Measurements from ENCODE around the gene EPN1. TPM values are rescaled to one million over a fixed set of nuclear protein-coding genes. Genes with fewer than 3 reads are reported as not detected.
A peak's percentile ranks its signal among the peaks of the same experiment; 100 is the strongest.

EPN1 gene
- total RNA-seq, 2 donors from 2014 or later = 40.7 to 63.9 TPM

DNA sequence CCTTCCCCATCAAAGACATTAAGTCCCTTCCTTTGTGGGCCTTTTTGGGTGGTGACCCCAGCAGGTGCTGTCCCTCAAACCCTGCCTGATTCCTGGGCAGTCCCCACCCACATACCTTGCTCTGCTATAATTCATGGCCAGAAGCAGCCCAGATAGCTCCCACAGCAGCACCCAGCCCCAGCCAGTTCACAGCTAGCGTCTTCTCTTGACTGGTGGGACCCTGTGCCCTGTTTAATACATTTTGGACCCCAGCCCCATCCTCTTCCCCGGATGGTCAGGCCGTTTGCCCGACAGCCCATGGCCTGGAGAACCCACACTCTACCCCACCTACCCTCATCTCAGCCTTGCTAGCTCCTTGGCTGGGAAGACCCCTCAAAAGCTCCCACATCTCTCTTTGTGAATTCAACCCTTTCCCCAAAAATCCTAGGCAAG, 24.9 kb upstream of the EPN1 start:
- Mint-ChIP-seq H3K36me3 (no peaks in the 10 kb centered on the region), H3K4me3 (peak overlapping the region; percentile 30), H3K9me3 (no peaks in the 10 kb centered on the region), H3K27ac (peak overlapping the region in 1 of 2 donors; percentile 58), H3K27me3 (peaks cover 0 to 3% of the 10 kb centered on the region in 2 donors), H3K4me1 (ENCODE audit: low read depth in 2 of 2) (peaks cover 15 to 24% of the 10 kb centered on the region in 2 donors)
- ATAC-seq = no peak
- DNase-seq (ENCODE audit: low spot score) = no peak

DNA sequence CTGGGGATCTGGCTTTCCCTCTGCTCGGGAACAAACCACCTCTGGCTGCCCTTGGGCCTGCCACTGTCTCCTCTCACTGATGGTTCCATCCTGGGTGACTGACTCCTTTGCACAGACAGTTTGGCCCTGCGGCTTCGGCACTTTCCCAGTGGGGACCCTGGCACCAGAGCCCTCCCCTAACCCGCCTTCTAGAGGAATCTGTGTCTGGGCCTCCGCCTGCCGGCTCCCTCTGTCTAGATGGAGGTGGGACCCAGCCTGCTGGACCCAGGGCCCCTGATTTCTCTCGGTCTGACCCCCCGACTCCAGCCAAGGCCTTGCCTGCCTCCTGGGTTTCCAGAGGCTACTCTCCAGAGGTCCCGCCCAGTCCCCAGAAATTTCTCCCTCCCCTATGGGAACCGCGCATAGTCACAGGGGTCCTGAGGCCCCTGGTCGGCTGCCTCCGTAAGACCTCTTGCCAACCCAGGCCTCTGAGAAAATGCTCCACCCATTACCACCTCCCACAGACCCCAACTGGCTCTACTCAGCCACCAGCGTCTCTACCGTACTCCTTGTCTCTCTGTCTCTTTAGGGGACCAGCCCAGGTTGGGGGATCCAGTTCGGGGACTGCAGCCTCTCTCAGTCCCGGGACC, 24.3 kb upstream of the EPN1 start:
- Mint-ChIP-seq H3K27ac (no peak overlapping the region), H3K9me3 (no peaks in the 10 kb centered on the region), H3K36me3 (peaks cover 4% of the 10 kb centered on the region), H3K4me1 (ENCODE audit: low read depth in 2 of 2) (peaks cover 17 to 22% of the 10 kb centered on the region in 2 donors), H3K27me3 (peaks cover 0 to 3% of the 10 kb centered on the region in 2 donors), H3K4me3 (peak overlapping the region; percentile 30)
- no peak for ATAC-seq
- DNase-seq (ENCODE audit: low spot score) = no peak

DNA sequence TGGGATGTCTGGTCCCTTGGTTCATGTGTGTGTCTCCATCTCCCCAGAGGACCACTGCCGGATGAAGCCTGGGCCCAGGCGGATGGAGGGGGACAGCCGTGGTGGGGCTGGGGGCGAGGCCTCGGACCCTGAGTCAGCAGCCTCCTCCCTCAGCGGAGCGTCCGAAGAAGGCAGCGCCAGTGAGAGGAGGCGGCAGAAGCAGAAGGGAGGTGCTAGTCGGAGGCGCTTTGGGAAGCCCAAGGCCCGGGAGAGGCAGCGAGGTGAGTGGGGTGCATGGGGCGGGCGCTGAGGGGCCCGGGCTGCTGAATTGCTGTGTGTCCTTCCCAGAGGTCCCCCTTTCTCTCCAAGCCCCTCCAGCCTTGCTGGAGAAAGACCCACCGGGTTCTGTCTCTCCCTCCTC, 23.8 kb upstream of the EPN1 start:
- H3K4me1 Mint-ChIP-seq (ENCODE audit: low read depth in 2 of 2) = peaks cover 23 to 27% of the 10 kb centered on the region in 2 donors
- H3K4me3 Mint-ChIP-seq = no peak overlapping the region
- peaks cover 0 to 3% of the 10 kb centered on the region in 2 donors for H3K27me3 Mint-ChIP-seq
- no peaks in the 10 kb centered on the region for H3K9me3 Mint-ChIP-seq
- no peak overlapping the region for H3K27ac Mint-ChIP-seq
- peaks cover 9% of the 10 kb centered on the region for H3K36me3 Mint-ChIP-seq
- no peak for DNase-seq (ENCODE audit: low spot score)
- no peak for ATAC-seq

DNA sequence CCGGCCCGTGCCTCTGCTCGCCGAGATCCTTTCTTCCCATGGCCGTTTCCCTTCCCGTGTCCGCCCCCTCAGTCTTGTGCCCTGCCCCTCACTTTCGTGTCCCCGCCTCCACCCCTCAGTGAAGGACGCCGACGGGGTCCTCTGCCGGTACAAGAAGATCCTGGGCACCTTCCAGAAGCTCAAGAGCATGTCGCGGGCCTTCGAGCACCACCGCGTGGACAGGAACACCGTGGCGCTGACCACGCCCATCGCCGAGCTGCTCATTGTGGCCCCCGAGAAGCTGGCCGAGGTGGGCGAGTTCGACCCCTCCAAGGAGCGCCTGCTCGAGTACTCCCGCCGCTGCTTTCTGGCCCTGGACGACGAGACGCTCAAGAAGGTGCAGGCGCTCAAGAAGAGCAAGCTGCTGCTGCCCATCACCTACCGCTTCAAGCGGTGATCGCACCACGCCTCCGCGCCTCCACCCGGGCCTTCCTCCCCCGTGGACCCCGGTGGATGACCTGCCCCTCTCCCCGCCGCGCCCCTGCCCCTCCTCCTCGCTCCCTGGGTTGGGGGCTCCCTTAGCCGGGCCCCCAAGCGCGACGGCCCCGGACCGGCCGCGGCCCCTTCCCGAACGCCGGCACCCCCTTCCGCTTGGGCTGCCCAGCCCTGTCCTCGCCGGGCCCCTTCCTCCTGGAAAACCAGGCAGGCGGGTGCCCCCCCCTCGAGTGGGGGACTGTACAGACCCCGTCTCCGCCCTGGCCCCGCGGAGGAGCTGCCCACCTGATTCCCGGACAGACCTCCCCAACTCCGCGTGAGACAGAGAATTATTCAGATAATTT, 22.5 kb upstream of the EPN1 start:
- H3K4me1 Mint-ChIP-seq (ENCODE audit: low read depth in 2 of 2) = peaks cover 27 to 30% of the 10 kb centered on the region in 2 donors
- no peak overlapping the region for H3K4me3 Mint-ChIP-seq
- no peak for ATAC-seq
- no peak overlapping the region for H3K27ac Mint-ChIP-seq
- H3K27me3 Mint-ChIP-seq = peaks cover 0 to 3% of the 10 kb centered on the region in 2 donors
- DNase-seq (ENCODE audit: low spot score) = no peak
- peaks cover 14% of the 10 kb centered on the region for H3K36me3 Mint-ChIP-seq
- no peaks in the 10 kb centered on the region for H3K9me3 Mint-ChIP-seq

DNA sequence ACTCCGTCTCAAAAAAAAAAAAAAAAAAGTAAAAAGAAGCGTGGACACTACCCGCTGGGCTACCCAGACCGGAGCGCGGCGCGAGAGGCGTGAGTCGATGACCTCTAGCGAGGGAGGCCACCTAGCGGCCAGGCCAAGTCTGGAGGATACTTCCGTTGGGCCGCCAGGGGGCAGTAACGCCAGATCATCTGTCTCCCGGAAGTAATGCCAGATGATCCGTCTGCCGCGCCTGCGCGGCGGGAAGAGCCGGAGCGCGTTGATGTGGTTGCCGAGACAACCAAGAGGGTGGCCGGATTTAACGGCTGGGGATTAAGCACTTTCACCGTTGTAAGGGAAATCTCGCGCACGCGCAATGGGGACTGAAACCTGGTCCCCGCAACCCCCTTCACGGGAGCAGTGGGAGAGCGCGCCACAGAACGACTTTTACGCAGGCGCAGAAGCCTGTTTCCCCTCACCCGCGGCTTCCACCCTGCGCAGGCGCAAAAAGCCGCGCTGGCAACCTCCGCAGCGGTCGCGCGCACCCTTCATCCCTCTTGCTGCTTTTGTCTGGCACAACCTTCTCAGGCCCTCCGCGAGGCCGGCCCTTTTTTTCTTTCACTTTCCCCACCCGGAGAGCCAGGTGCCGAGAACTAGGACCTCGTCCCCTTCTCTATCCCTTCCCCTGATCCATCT, 21.2 kb upstream of the EPN1 start:
- Mint-ChIP-seq H3K27ac (peak overlapping the region; percentile 98 to 99), H3K27me3 (peaks cover 0 to 3% of the 10 kb centered on the region in 2 donors), H3K4me1 (ENCODE audit: low read depth in 2 of 2) (peaks cover 27 to 33% of the 10 kb centered on the region in 2 donors), H3K36me3 (peaks cover 18% of the 10 kb centered on the region), H3K4me3 (peak overlapping the region; percentile 90), H3K9me3 (no peaks in the 10 kb centered on the region)
- peak; percentile 99 for DNase-seq (ENCODE audit: low spot score)
- ATAC-seq = peak; percentile 69 to 79

DNA sequence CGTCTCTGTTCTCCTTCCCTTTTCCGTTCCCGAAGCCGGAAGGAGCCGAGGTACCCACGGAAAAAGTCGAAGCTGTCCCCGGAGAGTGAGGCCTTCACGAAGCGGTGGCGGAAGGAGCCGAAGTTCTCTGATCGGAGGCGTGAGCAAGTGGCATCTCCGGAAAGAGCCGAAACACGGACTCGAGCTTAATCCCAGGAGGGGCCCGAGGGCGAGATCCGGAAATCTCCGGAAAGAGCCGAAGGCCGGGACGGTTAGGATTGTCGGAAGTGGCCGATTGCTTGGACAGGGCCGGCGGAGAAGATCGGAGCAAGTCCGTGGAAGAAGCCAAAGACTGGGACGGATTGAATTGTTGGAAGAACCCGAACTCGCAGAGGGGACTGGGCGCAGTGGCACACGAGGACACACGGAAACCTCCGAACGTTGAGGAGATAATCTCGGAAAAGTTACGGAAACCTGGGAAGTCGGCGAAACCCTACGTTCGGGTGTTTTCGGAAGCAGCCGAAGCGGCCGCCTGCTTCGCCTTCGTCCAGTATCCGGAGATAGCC, 20.6 kb upstream of the EPN1 start:
- peaks cover 0 to 3% of the 10 kb centered on the region in 2 donors for H3K27me3 Mint-ChIP-seq
- DNase-seq (ENCODE audit: low spot score) = peak; percentile 99
- peak overlapping the region; percentile 90 for H3K4me3 Mint-ChIP-seq
- peaks cover 18% of the 10 kb centered on the region for H3K36me3 Mint-ChIP-seq
- no peaks in the 10 kb centered on the region for H3K9me3 Mint-ChIP-seq
- H3K4me1 Mint-ChIP-seq (ENCODE audit: low read depth in 2 of 2) = peaks cover 30 to 33% of the 10 kb centered on the region in 2 donors
- peak overlapping the region; percentile 98 to 99 for H3K27ac Mint-ChIP-seq
- peak; percentile 85 to 88 for ATAC-seq

DNA sequence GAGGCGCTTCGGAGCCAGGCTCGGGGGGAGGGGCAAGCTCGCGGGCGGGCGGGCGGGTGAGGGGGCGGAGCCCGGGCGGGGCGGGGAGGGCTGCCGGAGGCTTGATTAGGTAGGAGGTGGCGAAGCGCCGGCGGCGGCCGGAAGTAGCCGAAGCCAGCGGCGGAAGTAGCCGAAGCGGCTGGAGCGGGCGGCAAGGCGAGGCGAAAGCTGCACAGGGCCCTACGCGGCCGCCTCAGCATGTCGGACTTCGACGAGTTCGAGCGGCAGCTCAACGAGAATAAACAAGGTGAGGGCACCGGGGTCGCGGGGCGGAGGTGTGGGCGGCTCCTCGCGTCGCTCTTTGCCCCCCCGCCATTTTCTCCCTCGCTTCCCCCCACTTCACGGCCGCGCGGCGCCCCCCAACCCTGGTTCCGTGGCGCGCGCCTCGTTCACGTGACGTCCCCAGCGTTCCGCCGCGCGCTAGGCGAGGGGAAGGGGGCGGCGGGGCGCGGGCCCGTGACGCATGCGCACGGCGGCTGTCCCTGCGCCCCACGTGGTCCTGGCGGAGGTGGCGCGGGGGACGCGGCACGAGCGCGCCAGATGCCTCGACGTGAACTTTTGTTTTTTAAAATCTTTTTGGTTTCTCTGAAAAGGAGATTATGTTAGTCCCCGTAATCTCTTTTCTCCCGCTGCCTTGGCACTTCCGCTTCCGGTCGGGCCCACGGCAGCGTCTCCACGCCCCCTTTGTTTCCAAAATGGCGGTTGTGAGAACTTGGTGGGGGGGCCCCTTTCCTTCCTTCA, 20.0 kb upstream of the EPN1 start, which contains the start of gene U2AF2:
Gene U2AF2 (plus strand): TSS at position 168 of the 780 bp plus-strand sequence. CDS start 70 bp downstream, at position 238.
- no peaks in the 10 kb centered on the region for H3K9me3 Mint-ChIP-seq
- DNase-seq (ENCODE audit: low spot score) (peak; percentile 95), ATAC-seq (peak; percentile 73 to 78)
- H3K4me1 Mint-ChIP-seq (ENCODE audit: low read depth in 2 of 2) = peaks cover 34 to 36% of the 10 kb centered on the region in 2 donors
- no peaks in the 10 kb centered on the region for H3K27me3 Mint-ChIP-seq
- peak within 1 kb of the TSS; percentile 90 for H3K4me3 Mint-ChIP-seq
- peak within 1 kb of the TSS; percentile 98 to 99 for H3K27ac Mint-ChIP-seq
- H3K36me3 Mint-ChIP-seq = peaks cover 18% of the 10 kb centered on the region

DNA sequence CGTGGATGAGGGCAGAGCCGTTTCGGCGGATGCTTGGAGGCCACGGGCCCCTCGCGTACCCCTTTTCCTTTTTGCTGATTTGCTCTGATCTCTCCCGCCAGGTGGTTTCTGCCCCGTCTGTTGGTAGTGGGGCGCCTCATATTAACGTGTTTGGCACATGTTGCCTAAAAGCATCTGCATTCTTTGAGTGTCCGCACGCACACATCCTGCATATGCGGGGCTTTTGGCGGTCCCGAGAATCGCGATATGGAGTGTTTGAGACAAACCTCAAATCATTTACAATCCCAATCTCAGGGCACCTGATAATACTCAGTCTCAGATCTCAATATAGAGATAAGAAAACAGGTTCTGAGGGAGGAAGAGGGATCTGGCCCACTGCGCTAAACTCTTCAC, 19.4 kb upstream of the EPN1 start:
- H3K4me1 Mint-ChIP-seq (ENCODE audit: low read depth in 2 of 2) = peaks cover 34 to 38% of the 10 kb centered on the region in 2 donors
- peaks cover 18% of the 10 kb centered on the region for H3K36me3 Mint-ChIP-seq
- no peak for ATAC-seq
- H3K27ac Mint-ChIP-seq = peak overlapping the region; percentile 98 to 99
- no peaks in the 10 kb centered on the region for H3K9me3 Mint-ChIP-seq
- H3K4me3 Mint-ChIP-seq = peak overlapping the region; percentile 90
- no peak for DNase-seq (ENCODE audit: low spot score)
- H3K27me3 Mint-ChIP-seq = no peaks in the 10 kb centered on the region

DNA sequence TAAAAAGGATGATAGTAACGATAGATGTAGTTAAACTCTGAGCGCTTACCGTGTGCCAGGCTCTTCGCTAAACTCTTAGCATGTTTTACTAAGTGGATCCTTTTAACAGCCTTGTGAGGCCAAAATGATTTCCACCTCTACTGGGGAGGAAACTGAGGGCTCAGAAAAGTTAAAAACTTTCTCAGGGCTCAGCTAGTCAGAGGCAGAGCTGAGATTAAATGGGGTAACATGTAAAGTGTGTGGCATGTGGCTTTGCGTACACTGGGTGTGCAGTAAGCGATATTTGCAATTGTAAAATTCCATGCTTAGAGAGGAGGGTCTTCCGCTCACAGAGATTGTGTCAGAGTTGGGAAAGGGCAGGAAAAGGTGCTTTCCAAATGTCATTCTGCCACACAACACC, 18.5 kb upstream of the EPN1 start:
- Mint-ChIP-seq H3K4me1 (ENCODE audit: low read depth in 2 of 2) (peaks cover 34 to 38% of the 10 kb centered on the region in 2 donors), H3K27ac (peak overlapping the region; percentile 98 to 99), H3K36me3 (peaks cover 18% of the 10 kb centered on the region), H3K4me3 (peak overlapping the region; percentile 90), H3K9me3 (no peaks in the 10 kb centered on the region), H3K27me3 (no peaks in the 10 kb centered on the region)
- no peak for DNase-seq (ENCODE audit: low spot score)
- ATAC-seq = no peak

DNA sequence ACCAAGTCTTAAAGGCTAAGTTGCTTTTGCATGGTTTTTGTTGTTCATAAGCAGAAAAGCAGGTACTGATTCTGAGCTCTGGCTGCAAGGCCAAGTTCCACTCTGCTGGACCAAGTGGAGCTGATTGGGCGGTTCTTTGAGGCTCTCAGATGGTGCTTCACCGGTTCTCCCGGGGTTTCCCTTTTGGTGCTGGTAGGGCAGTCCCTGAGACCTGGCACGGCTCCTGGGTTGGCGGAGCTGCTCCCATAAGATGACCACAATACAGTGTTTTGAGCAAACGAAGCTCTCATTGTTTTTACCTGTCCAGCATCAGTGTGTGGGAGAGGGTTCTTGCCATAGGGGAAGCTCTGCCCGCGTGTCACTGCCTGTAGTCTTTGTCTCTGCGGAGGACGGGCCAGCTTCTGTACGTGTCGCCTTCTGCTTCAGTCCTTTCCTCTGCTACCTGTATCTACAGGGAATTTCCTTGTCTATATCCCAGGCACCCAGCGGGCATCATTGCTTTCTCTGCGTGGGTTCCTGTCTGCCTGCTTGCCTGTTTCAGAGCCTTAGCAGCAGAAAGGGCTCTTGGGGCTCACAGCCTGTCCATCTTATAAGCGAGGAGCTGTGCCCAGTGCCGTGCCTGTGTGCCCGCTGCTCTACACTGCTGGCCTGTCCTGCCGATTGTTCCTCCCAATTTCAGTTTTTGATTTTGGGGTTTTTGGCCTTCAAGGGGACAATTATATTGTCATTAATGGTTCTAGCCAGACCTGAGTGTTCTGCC, 17.9 kb upstream of the EPN1 start:
- peak overlapping the region; percentile 90 for H3K4me3 Mint-ChIP-seq

DNA sequence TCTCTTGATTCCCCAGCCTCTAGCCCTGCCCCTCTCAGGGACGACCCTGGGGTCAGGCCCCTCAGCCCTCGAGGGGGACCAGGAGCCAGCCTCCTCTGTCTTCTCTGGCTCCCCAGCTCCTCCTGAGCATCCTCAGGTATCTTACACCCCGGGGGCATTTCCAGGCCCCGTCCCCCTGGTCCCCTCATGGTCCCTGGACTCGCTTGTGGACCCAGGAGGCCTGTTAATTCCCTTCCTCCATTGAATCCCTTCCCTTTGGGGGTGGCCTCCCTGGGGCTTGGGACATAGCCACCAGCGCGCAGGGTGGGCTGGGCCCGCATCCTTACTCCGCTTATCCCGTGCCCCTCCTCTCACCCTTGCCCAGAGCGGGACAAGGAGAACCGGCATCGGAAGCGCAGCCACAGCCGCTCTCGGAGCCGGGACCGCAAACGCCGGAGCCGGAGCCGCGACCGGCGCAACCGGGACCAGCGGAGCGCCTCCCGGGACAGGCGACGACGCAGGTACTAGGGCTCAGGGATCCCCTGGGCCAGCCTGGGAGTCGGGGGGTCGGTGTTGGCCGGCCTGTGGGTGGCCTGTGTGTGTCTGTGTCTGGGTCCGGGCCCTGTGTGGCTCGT, 16.1 kb upstream of the EPN1 start:
- Mint-ChIP-seq H3K27ac (peak overlapping the region; percentile 62 to 63), H3K27me3 (no peaks in the 10 kb centered on the region), H3K4me3 (peak overlapping the region; percentile 54), H3K9me3 (no peaks in the 10 kb centered on the region), H3K4me1 (ENCODE audit: low read depth in 2 of 2) (peaks cover 51 to 54% of the 10 kb centered on the region in 2 donors), H3K36me3 (peaks cover 37% of the 10 kb centered on the region)
- no peak for DNase-seq (ENCODE audit: low spot score)
- ATAC-seq = no peak

More for the DNA sequence above, 17.9 kb upstream of the EPN1 start:
- H3K4me1 Mint-ChIP-seq (ENCODE audit: low read depth in 2 of 2) = peaks cover 40 to 41% of the 10 kb centered on the region in 2 donors
- no peaks in the 10 kb centered on the region for H3K27me3 Mint-ChIP-seq
- H3K27ac Mint-ChIP-seq = peak overlapping the region; percentile 98 to 99
- ATAC-seq (no peak), DNase-seq (ENCODE audit: low spot score) (no peak)
- no peaks in the 10 kb centered on the region for H3K9me3 Mint-ChIP-seq
- peaks cover 24% of the 10 kb centered on the region for H3K36me3 Mint-ChIP-seq

DNA sequence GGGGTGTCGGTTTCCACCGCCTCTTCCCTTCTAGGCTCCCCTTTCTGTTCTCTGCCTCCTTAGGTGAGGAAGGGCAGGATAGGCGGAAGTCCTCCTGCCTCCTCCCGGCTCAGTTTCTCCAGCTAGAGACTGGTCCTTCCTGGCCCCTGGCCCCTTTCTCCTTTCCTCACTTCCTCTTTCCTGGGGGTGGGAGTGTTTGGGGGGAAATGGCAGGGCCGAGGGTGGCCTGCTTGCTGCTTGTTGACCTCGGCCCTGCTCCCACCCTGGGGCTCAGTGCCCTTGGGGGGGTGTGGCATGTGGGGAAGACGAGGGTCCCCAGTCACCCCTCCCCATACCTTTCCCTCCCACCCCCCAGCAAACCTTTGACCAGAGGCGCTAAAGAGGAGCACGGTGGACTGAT, 15.2 kb upstream of the EPN1 start:
- no peak for ATAC-seq
- H3K4me1 Mint-ChIP-seq (ENCODE audit: low read depth in 2 of 2) = peaks cover 52 to 53% of the 10 kb centered on the region in 2 donors
- H3K27me3 Mint-ChIP-seq = no peaks in the 10 kb centered on the region
- H3K9me3 Mint-ChIP-seq = no peaks in the 10 kb centered on the region
- DNase-seq (ENCODE audit: low spot score) = no peak
- peak overlapping the region; percentile 62 to 63 for H3K27ac Mint-ChIP-seq
- peaks cover 40% of the 10 kb centered on the region for H3K36me3 Mint-ChIP-seq
- peak overlapping the region; percentile 54 for H3K4me3 Mint-ChIP-seq

All from natural killer cell treated with Interleukin-12 subunit alpha and Interleukin-12 subunit beta and Interleukin-15 and Interleukin-18, amount 100 ng/mL, for 72 hours (primary cell).